GM12878 (cell line): ENCODE data around the gene TLE2. TPM values are rescaled to one million over a fixed set of nuclear protein-coding genes. Genes with fewer than 3 reads are reported as not detected.
A peak's percentile ranks its signal among the peaks of the same experiment; 100 is the strongest.

ENCODE experiments used
- BHLHE40 ChIP-seq, 2 experiments: fragments of 450-650 bp in 1 of 2; IDR thresholded peaks; 2 replicates each; pipeline ENCODE4 v1.6.1; 2011 to 2017; ENCODE audit warnings: low read depth in 2 of 2, borderline replicate concordance in 1 of 2, improper control_type of control experiment in 1 of 2, low read length in 1 of 2, mild to moderate bottlenecking in 1 of 2
- CHD2 ChIP-seq: IDR thresholded peaks from 2 replicates; pipeline ENCODE4 v1.6.1; 2011; ENCODE audit warnings: low read depth, low read length, improper control_type of control experiment, borderline replicate concordance
- CTCF ChIP-seq, 3 experiments: IDR thresholded peaks in 2 of 3; conservative IDR thresholded peaks in 1 of 3; 2 replicates each; pipeline ENCODE4 v1.5.1; 2011; ENCODE audit warnings: low read depth in 3 of 3, low read length in 3 of 3, mild to moderate bottlenecking in 3 of 3, control low read depth in 2 of 3, moderate library complexity in 2 of 3, inconsistent platforms in 1 of 3, mixed read lengths in 1 of 3; ENCODE audit not compliant: control insufficient read depth in 2 of 3, insufficient read depth in 1 of 3; ENCODE audit errors: extremely low read depth in 1 of 3
- E4F1 ChIP-seq: fragments of 450-650 bp; IDR thresholded peaks from 2 replicates; pipeline ENCODE4 v1.6.1; 2018; ENCODE audit warnings: borderline replicate concordance, mild to moderate bottlenecking; ENCODE audit not compliant: partially characterized antibody
- EGR1 ChIP-seq, 2 experiments: IDR thresholded peaks; 1 replicate in 1 of 2; 2 replicates in 1 of 2; pipeline ENCODE4 v1.6.1; 2011 to 2012; ENCODE audit warnings: low read depth in 2 of 2, low read length in 2 of 2, borderline replicate concordance in 1 of 2, mild to moderate bottlenecking in 1 of 2, moderate library complexity in 1 of 2
- ESRRA ChIP-seq: IDR thresholded peaks from 2 replicates; pipeline ENCODE4 v1.6.1; 2012; ENCODE audit warnings: mild to moderate bottlenecking, low read length, improper control_type of control experiment
- MEF2B ChIP-seq: fragments of 450-650 bp; IDR thresholded peaks from 2 replicates; pipeline ENCODE4 v1.6.1; 2018; ENCODE audit warnings: mild to moderate bottlenecking, moderate library complexity; ENCODE audit not compliant: partially characterized antibody, poor library complexity, severe bottlenecking
- NFXL1 ChIP-seq: fragments of 450-650 bp; IDR thresholded peaks from 2 replicates; pipeline ENCODE4 v1.6.1; 2017; ENCODE audit warnings: antibody characterized with exemption, mild to moderate bottlenecking, borderline replicate concordance
- NKRF ChIP-seq: fragments of 450-650 bp; conservative IDR thresholded peaks from 2 replicates; pipeline ENCODE4 v1.6.1; 2017; ENCODE audit warnings: mild to moderate bottlenecking, moderate library complexity
- NRF1 ChIP-seq: conservative IDR thresholded peaks from 2 replicates; pipeline ENCODE4 v1.6.1; 2011; ENCODE audit warnings: mild to moderate bottlenecking, low read depth, low read length, improper control_type of control experiment
- POLR2AphosphoS2 ChIP-seq: IDR thresholded peaks from 2 replicates; pipeline ENCODE4 v1.6.1; 2011; ENCODE audit warnings: low read depth, mild to moderate bottlenecking, low read length, improper control_type of control experiment, moderate library complexity
- RAD21 ChIP-seq: IDR thresholded peaks from 2 replicates; pipeline ENCODE4 v1.6.1; 2011; ENCODE audit warnings: mild to moderate bottlenecking, low read depth, low read length, moderate library complexity; ENCODE audit not compliant: insufficient read depth
- RELA ChIP-seq: fragments of 450-650 bp; IDR thresholded peaks from 2 replicates; pipeline ENCODE4 v1.8.0; 2014; ENCODE audit warnings: borderline replicate concordance; ENCODE audit not compliant: partially characterized antibody
- TARDBP ChIP-seq: IDR thresholded peaks from 2 replicates; pipeline ENCODE4 v1.6.1; 2016; ENCODE audit warnings: borderline replicate concordance
- polyA plus RNA-seq, 11 experiments: library from polyadenylated mRNA; depleted of rRNA in 4 of 11; unstranded in 6 of 11; stranded (reverse) in 5 of 11; fragments of >200 nt; fragmentation: Nextera tagmentation in 4 of 11; fragmentation: Illumina TruSeq in 1 of 11; extraction: Ambion mirVana in 4 of 11; extraction: Trizol in 1 of 11; gene quantifications; 1 replicate in 1 of 11; 2 replicates in 10 of 11; pipeline versions ENCODE4 v1.2.1 to v1.2.3, GENCODE V29; 2011 to 2016; ENCODE audit warnings: inconsistent platforms in 2 of 11, missing spikeins in 2 of 11, low read depth in 1 of 11
- total RNA-seq, 4 experiments: library from RNA; depleted of rRNA in 3 of 4; stranded (reverse); fragments of >200 nt in 3 of 4; fragmentation: Illumina TruSeq in 1 of 4; extraction: Trizol in 1 of 4; gene quantifications; 2 replicates each; pipeline versions ENCODE4 v1.2.1 to v1.2.3, GENCODE V29; 2013 to 2021
- TF ChIP-seq, protein P1 (sequence below): IDR thresholded peaks from 2 replicates; pipeline ENCODE4 v1.6.1; 2012; ENCODE audit warnings: low read depth, low read length, improper control_type of control experiment

Gene TLE2
- total and polyA plus RNA-seq, 10 of the 15 experiments (the other 5 are each of a cell fraction or from before 2014, with no cell fraction given), result 0.05 to 0.21 (median 0.11) TPM; not detected in 5

- TF ChIP-seq NKRF, result 0 out of 2 replicates have a peak, but pooled peaks have one; percentile 21
- TF ChIP-seq RAD21, result 0 out of 2 replicates have a peak, but pooled peaks have one; percentile 9
- peak; percentile 14 for TF ChIP-seq RELA
- TF ChIP-seq POLR2AphosphoS2, result no peak
- peak; percentile 54 for TF ChIP-seq MEF2B
- TF ChIP-seq CTCF (IDR thresholded peaks at IDR 0.05 in 2 of 3, conservative IDR thresholded peaks at IDR 0.05 in 1 of 3; ENCODE audit: control insufficient read depth in 2 of 3, extremely low read depth in 1 of 3, insufficient read depth in 1 of 3, low read depth in 3 of 3, low read length in 3 of 3), result peak; percentile 27 to 48 (median 42); a peak in 4 of 6 replicates
- TF ChIP-seq E4F1, result peak; percentile 22
- TF ChIP-seq CHD2, result peak; percentile 87
- no peak for TF ChIP-seq NRF1
- peak in 1 of 2 experiments; percentile 66; a peak in 1 of 4 replicates for TF ChIP-seq BHLHE40 (IDR thresholded peaks at IDR 0.05; ENCODE audit: borderline replicate concordance in 1 of 2, low read depth in 2 of 2, low read length in 1 of 2)
- TF ChIP-seq NFXL1, result no peak
- TF ChIP-seq, protein P1, sequence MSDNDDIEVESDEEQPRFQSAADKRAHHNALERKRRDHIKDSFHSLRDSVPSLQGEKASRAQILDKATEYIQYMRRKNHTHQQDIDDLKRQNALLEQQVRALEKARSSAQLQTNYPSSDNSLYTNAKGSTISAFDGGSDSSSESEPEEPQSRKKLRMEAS, result no peak
- peak in 1 of 2 experiments; percentile 93; a peak in 2 of 3 replicates for TF ChIP-seq EGR1 (IDR thresholded peaks at IDR 0.05; ENCODE audit: borderline replicate concordance in 1 of 2, low read depth in 2 of 2, low read length in 2 of 2)
- peak; percentile 60; the same call in 1 of the 2 replicates for TF ChIP-seq ESRRA
- TF ChIP-seq TARDBP, result 0 out of 2 replicates have a peak, but pooled peaks have one; percentile 31
Measured at GRCh38 chr19:3061182-3062161, 32.4 kb upstream of the TLE2 start (continued).
